Spleen (tissue), 7 donors: Measurements from ENCODE around the gene SYK.

Source experiments
- CTCF ChIP-seq, 11 experiments: fragments of 200-600 bp in 7 of 11; fragments of 450-650 bp in 4 of 11; sonication (generic) in 4 of 11; IDR thresholded peaks in 8 of 11; conservative IDR thresholded peaks in 3 of 11; 1 replicate in 7 of 11; 2 replicates in 4 of 11; pipeline versions ENCODE4 v1.4.0 to v1.8.0; 2016 to 2021; ENCODE audit warnings: antibody characterized with exemption in 11 of 11, inconsistent platforms in 4 of 11, mild to moderate bottlenecking in 1 of 11
- POLR2A ChIP-seq, 3 donors: fragments of 450-650 bp; IDR thresholded peaks; one replicate each; pipeline ENCODE4 v1.5.1; 2017; ENCODE audit warnings: antibody characterized with exemption in 3 of 3, mild to moderate bottlenecking in 1 of 3
- donor health status: DM: no; HTN: no; CAD: no; lungs with moderate emphysema.
- donor health status: DM: no; HTN: no; CAD: no.
- donor health status: DM: no; HTN: no; CAD: no.

- TF ChIP-seq CTCF (IDR thresholded peaks at IDR 0.05 in 8 of 11, conservative IDR thresholded peaks at IDR 0.05 in 3 of 11) = peak; percentile 48 to 88 (median 79)
- TF ChIP-seq POLR2A (IDR thresholded peaks at IDR 0.05) = no peak
Observed at GRCh38 chr9:90870621-90871326, 69.2 kb downstream of the SYK start.
